Coronary artery (tissue), 2 donors: ENCODE results near the gene L3MBTL2.

Experiments used
- DNase-seq: peaks from one replicate; pipeline ENCODE4 v3.0.0-alpha.2; 2017; ENCODE audit warnings: low spot score
- H3K27ac ChIP-seq, 2 donors: fragments of 200-600 bp; sonication (generic); one replicate each; pipeline ENCODE4 v1.5.1; 2016 to 2019
- H3K4me3 ChIP-seq: fragments of 200-600 bp; sonication (generic); 2 replicates; pipeline ENCODE4 v1.5.1; 2016; ENCODE audit warnings: mild to moderate bottlenecking, moderate library complexity
- TF ChIP-seq, protein P1 (sequence below): fragments of 200-600 bp; sonication (generic); IDR thresholded peaks from one replicate; pipeline ENCODE4 v1.5.1; 2019; ENCODE audit warnings: antibody characterized with exemption

The L3MBTL2 gene

DNA sequence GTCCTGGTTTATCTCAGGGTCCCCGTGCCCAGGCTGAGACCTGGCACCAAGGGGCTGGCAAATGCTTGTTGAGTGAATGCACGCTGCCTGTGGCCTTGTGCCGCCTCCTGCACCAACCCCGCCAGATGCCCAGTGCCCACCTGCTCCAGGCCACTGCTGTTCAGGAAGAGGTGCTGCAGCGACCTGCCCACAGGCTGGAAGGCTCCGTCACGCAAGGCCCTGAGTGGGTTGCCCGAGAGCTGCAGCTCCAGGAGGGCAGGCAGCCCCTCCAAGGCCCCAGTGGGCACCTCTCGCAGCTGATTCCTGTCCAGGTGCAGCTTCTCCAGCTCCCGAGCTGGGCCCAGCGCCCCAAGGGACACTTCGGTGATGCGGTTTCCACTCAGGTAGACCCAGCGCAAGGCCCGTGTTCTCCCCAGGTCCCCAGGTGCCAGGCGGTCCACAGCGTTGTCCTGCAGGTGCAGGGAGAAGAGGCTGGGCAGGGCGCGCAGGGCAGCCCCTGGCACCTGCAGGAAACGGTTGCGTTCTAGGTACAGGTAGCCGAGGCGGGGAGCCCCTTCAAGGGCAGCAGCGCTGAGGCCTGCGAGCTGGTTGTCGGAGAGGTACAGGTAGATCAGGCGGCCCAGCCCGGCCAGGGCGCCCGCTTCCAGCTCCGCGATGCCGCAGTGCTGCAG lies 32.1 kb downstream of the L3MBTL2 start:
- peak overlapping the region in 1 of 2 donors; percentile 17 for H3K27ac ChIP-seq
- H3K4me3 ChIP-seq = peak overlapping the region; percentile 77
- no peak for DNase-seq
- TF ChIP-seq, protein P1, sequence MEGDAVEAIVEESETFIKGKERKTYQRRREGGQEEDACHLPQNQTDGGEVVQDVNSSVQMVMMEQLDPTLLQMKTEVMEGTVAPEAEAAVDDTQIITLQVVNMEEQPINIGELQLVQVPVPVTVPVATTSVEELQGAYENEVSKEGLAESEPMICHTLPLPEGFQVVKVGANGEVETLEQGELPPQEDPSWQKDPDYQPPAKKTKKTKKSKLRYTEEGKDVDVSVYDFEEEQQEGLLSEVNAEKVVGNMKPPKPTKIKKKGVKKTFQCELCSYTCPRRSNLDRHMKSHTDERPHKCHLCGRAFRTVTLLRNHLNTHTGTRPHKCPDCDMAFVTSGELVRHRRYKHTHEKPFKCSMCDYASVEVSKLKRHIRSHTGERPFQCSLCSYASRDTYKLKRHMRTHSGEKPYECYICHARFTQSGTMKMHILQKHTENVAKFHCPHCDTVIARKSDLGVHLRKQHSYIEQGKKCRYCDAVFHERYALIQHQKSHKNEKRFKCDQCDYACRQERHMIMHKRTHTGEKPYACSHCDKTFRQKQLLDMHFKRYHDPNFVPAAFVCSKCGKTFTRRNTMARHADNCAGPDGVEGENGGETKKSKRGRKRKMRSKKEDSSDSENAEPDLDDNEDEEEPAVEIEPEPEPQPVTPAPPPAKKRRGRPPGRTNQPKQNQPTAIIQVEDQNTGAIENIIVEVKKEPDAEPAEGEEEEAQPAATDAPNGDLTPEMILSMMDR = peak; percentile 19

DNA sequence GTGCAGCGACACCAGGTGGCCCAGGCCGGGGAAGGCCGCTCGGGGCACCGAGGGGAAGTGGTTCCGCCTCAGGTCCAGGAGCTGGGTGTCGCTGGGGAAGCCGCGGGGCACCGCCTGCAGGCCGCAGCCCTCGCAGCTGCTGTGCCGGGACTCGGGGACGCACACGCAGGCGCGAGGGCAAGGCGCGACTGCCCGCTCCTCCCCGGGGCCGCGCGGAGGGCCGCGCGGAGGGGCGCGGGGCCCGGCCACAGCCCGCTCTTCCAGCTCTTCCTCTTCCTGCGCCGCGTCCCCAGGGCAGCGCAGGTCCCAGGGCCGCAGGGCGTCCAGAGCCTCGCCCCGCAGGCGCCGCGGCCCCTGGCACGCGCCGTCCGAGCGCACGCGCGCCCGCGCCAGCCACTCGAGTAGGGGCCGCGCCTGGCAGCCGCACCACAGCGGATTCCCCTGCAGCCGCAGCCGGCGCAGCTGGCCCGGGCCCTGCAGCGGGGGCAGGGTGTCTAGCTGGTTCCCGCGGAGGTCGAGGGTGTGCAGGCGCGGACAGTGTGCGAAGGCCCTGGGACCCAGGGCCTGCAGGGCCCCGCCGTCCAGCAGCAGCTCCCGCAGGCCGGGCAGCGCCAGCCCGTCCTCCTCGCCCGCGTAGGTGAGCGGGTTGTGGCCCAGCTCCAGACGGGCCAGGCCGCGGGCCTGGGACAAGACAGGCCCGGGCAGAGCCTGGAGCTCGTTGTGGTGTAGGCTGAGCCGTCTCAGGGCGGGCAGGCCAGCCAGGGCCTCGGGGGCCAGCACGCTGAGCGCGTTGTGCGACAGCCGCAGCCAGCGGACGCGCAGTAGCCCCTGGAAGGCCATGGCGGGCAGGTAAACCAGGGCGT lies 32.8 kb downstream of the L3MBTL2 start:
- no peak for DNase-seq
- TF ChIP-seq, protein P1 = peak; percentile 11
- Histone ChIP-seq H3K4me3 (peak overlapping the region; percentile 77), H3K27ac (peak overlapping the region in 1 of 2 donors; percentile 17)

DNA sequence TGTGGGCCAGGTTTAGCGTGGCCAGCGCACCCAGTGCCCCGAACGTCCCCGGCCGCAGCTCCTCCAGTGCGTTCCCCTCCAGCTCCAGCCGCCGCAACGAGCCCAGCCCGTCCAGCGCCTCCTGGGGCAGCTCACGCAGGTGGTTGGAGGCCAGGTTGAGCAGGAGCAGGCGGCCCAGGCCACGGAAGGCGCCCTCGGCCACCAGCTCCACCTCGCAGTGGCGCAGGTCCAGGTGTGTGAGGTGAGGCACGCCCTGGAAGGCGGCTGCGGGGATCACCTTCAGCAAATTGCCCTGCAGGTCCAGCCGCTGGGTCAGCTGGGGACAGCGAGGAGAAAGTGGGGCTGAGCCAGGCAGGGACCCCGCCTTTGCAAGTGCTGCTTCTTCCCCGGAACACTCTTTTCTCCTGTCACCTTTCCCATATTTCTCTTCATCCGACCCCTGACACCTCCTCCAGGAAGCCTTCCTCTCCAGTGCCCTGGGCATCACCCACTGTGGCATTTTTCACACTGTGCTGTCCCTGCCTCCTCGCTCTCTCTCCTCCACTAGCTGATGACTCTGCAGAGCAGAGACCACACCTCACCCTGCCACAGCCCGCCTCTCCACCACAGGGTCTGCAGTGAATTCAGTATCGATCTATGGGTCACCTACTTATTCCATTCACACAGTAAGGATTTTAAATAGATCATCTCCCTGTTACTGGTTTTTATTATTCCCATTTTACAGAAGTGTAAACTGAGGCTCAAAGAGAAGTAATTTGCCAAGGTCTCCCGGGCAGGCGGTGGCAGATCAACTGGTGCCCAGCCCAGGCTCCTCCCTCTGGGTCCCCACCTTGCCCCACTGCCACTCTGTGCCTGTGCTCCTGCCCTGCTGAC lies 33.7 kb downstream of the L3MBTL2 start:
- Histone ChIP-seq H3K4me3 (no peak overlapping the region), H3K27ac (no peak overlapping the region)
- TF ChIP-seq, protein P1 = no peak
- no peak for DNase-seq

DNA sequence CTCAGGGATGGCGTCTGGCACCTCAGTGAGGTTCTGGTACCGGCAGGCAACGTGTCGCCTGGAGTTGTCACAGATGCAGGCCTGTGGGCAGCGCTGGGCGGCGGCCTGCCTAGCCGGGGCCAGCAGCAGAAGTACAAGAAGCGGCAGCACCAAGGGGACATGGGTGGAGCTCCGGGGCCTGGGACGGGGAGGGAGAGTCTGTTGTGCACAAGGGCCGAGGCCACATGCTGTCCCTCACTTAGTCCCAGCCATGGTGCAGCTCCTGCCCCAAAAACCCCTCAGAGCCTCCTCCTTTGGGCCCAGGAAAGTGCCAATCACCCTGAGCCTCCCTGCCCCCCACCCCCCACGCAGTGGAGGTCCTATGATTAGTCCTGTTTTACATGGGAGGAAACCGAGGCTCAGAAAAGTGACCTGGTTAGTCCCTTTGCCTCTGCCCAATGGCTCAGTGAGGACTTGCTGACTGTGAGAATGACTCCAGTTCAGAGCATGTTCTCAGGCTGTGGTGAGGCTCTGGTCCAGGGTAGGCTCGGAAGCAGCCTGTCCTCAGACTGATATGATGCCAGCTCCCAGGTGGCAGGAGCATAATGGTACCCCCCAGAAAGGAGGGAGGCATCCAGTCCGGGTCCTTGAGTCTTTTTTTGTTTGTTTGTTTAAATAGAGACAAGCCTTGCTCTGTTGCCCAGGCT lies 34.5 kb downstream of the L3MBTL2 start:
- H3K4me3 ChIP-seq = no peak overlapping the region
- no peak for DNase-seq
- H3K27ac ChIP-seq = no peak overlapping the region
- TF ChIP-seq, protein P1 = no peak

DNA sequence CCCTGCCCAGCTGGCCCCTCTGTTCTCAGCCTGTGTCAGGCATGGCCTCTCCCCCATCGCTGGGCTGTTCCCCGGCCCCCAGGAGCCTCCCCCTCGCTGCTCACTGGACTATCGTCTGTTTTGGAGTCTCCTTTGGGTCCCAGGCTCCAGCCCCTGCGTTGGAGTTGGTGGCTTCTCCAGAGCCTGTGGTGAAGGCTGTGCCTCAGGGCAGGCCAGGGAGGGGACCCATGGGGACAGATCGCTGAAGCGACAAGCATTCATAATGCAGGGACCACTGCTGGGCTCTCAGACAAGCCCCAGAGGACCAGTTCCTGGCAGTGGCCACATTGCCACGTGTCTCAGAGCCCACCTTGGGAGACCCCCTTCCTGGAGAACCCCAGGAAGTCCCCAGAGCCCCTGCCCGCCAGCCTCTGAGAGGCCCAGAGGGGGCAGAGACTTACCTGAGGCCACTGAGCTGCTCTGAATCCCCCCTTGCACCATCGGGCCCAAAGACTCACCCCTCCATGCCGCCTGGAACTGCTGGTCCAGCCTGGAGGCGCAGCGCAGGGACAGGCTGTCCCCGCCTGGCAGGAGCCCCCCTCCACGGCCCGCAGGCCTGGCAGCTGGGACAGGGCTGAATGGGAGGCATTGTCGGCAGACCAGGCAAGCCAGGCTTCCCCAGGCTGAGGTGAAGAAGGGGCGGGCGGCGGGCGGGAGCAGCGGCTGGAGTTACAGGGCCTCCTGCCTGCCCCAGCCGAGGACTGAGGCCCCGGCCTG lies 35.4 kb downstream of the L3MBTL2 start, which contains the start of gene CHADL:
Gene CHADL (minus strand): TSS at position 555 of the 756 bp plus-strand sequence. CDS start 50 bp downstream, at position 505.
- Histone ChIP-seq H3K27ac (peak within 1 kb of the TSS in 1 of 2 donors; percentile 26), H3K4me3 (no peak within 1 kb of the TSS)
- TF ChIP-seq, protein P1 = no peak
- no peak for DNase-seq
